Left lung (tissue), 10 donors: ENCODE measurements around the gene TNNI3K. TPM values are rescaled to one million over a fixed set of nuclear protein-coding genes. Genes with fewer than 3 reads are reported as not detected.
A peak's percentile ranks its signal among the peaks of the same experiment; 100 is the strongest.

ENCODE experiments used
- ATAC-seq: fragments of 200-7000 bp; cut with Tn5 transposase; one replicate; pipeline ENCODE4 v1.9.1; 2020; ENCODE audit warnings: moderate library complexity
- DNase-seq, 4 donors: peaks; one replicate each; pipeline ENCODE4 v3.0.0-alpha.2; 2013 to 2020
- H3K27ac ChIP-seq, 2 donors: fragments of 200-600 bp; sonication (generic) in 1 of 2; one replicate each; pipeline versions ENCODE4 v1.5.0 to v1.8.0; 2020 to 2021
- H3K27me3 ChIP-seq, 2 donors: fragments of 200-600 bp; sonication (generic) in 1 of 2; one replicate each; pipeline versions ENCODE4 v1.5.0 to v1.8.0; 2020 to 2021
- H3K36me3 ChIP-seq, 2 donors: fragments of 200-600 bp; sonication (generic) in 1 of 2; one replicate each; pipeline versions ENCODE4 v1.5.0 to v1.8.0; 2020 to 2021
- H3K4me1 ChIP-seq, 2 donors: fragments of 200-600 bp; one replicate each; pipeline ENCODE4 v1.8.0; 2021
- H3K4me3 ChIP-seq, 2 donors: fragments of 200-600 bp; sonication (generic) in 1 of 2; one replicate each; pipeline versions ENCODE4 v1.5.0 to v1.8.0; 2020 to 2021; ENCODE audit warnings: mild to moderate bottlenecking in 1 of 2
- H3K9me3 ChIP-seq, 2 donors: fragments of 200-600 bp; sonication (generic) in 1 of 2; one replicate each; pipeline versions ENCODE4 v1.5.0 to v1.8.0; 2020 to 2021
- CTCF ChIP-seq, 2 donors: fragments of 200-600 bp; sonication (generic) in 1 of 2; IDR thresholded peaks; one replicate each; pipeline versions ENCODE4 v1.5.0 to v1.8.0; 2021; ENCODE audit warnings: antibody characterized with exemption in 2 of 2
- intact Hi-C, 2 donors: fragments of 100-400 bp; cut with DNase I; formaldehyde crosslinking; loops; one replicate each; pipeline versions ENCODE4 v1.11.2 to v1.14.2; 2022
- polyA plus RNA-seq, 6 donors: library from polyadenylated mRNA; unstranded; fragments of 120-200 nt; gene quantifications; one replicate each; pipeline ENCODE4 v1.2.1, GENCODE V29; 2013; ENCODE audit not compliant: insufficient read length in 6 of 6
- total RNA-seq, 2 donors: library from RNA; stranded (reverse); fragmentation: NEBNext Ultra II Directional; extraction: Animal tissue kit (Norgen Biotek cat#: 25700); gene quantifications; one replicate each; pipeline ENCODE4 v1.2.1, GENCODE V29; 2021
- donor health status: DM: no; HTN: yes; CAD: no.
- donor health status: DM: no; HTN: no; CAD: no.

The TNNI3K gene
- total and polyA plus RNA-seq, 8 donors: 0.38 to 2.0 (median 1.1) TPM

GRCh38 chr1:74419611-74420010 is 184.4 kb downstream of the TNNI3K start:
- Histone ChIP-seq H3K27me3 (peaks cover 0 to 7% of the 10 kb centered on the region in 2 donors), H3K9me3 (no peaks in the 10 kb centered on the region), H3K36me3 (no peaks in the 10 kb centered on the region), H3K27ac (no peak overlapping the region), H3K4me1 (no peaks in the 10 kb centered on the region), H3K4me3 (no peak overlapping the region)
- ATAC-seq (no peak), DNase-seq (no peak)
- intact Hi-C loops: no loop called here
- TF ChIP-seq CTCF (IDR thresholded peaks at IDR 0.05): no peak

GRCh38 chr1:74420467-74420866 is 185.3 kb downstream of the TNNI3K start:
- no peak for DNase-seq
- no peak overlapping the region for H3K27ac ChIP-seq
- H3K27me3 ChIP-seq: peaks cover 0 to 7% of the 10 kb centered on the region in 2 donors
- H3K9me3 ChIP-seq: no peaks in the 10 kb centered on the region
- H3K4me3 ChIP-seq: no peak overlapping the region
- no peaks in the 10 kb centered on the region for H3K36me3 ChIP-seq
- ATAC-seq: no peak
- TF ChIP-seq CTCF (IDR thresholded peaks at IDR 0.05): no peak
- intact Hi-C loops: no loop called here
- H3K4me1 ChIP-seq: no peaks in the 10 kb centered on the region

- Histone ChIP-seq H3K4me3 (no peak overlapping the region), H3K27me3 (peaks cover 0 to 7% of the 10 kb centered on the region in 2 donors), H3K27ac (no peak overlapping the region), H3K9me3 (no peaks in the 10 kb centered on the region), H3K4me1 (no peaks in the 10 kb centered on the region), H3K36me3 (no peaks in the 10 kb centered on the region)
- intact Hi-C loops: no loop called here
- ATAC-seq: peak; percentile 62
- DNase-seq: no peak
- no peak for TF ChIP-seq CTCF (IDR thresholded peaks at IDR 0.05)
Observed at GRCh38 chr1:74422421-74423292, 187.5 kb downstream of the TNNI3K start.

- TF ChIP-seq CTCF (IDR thresholded peaks at IDR 0.05): no peak
- Histone ChIP-seq H3K27me3 (peaks cover 0 to 7% of the 10 kb centered on the region in 2 donors), H3K9me3 (no peaks in the 10 kb centered on the region), H3K27ac (no peak overlapping the region), H3K4me3 (no peak overlapping the region), H3K36me3 (no peaks in the 10 kb centered on the region), H3K4me1 (no peaks in the 10 kb centered on the region)
- intact Hi-C loops: no loop called here
- ATAC-seq (no peak), DNase-seq (no peak)
Observed at GRCh38 chr1:74423471-74423870, 188.3 kb downstream of the TNNI3K start.

GRCh38 chr1:74425676-74426075 is 190.5 kb downstream of the TNNI3K start:
- no peak for TF ChIP-seq CTCF (IDR thresholded peaks at IDR 0.05)
- ATAC-seq (no peak), DNase-seq (no peak)
- Histone ChIP-seq H3K4me3 (no peak overlapping the region), H3K9me3 (no peaks in the 10 kb centered on the region), H3K4me1 (no peaks in the 10 kb centered on the region), H3K36me3 (no peaks in the 10 kb centered on the region), H3K27ac (no peak overlapping the region), H3K27me3 (peaks cover 0 to 7% of the 10 kb centered on the region in 2 donors)
- intact Hi-C loops: no loop called here
